GM18951 (cell line): ENCODE measurements around the gene VPS9D1.
A peak's percentile ranks its signal among the peaks of the same experiment; 100 is the strongest.

Experiments used
- POLR2A ChIP-seq: IDR thresholded peaks from 4 replicates; pipeline ENCODE4 v1.6.1; 2011; ENCODE audit warnings: mild to moderate bottlenecking; ENCODE audit not compliant: insufficient read length, insufficient read depth; ENCODE audit errors: extremely low read depth
- in situ Hi-C: fragments of 300-500 bp; cut with MboI; formaldehyde crosslinking; loops from one replicate; pipeline ENCODE4 v1.12.0; 2022; ENCODE audit warnings: low sequenced_read_pairs, mixed read lengths, inconsistent platforms; ENCODE audit not compliant: unreplicated experiment

The VPS9D1 gene

DNA sequence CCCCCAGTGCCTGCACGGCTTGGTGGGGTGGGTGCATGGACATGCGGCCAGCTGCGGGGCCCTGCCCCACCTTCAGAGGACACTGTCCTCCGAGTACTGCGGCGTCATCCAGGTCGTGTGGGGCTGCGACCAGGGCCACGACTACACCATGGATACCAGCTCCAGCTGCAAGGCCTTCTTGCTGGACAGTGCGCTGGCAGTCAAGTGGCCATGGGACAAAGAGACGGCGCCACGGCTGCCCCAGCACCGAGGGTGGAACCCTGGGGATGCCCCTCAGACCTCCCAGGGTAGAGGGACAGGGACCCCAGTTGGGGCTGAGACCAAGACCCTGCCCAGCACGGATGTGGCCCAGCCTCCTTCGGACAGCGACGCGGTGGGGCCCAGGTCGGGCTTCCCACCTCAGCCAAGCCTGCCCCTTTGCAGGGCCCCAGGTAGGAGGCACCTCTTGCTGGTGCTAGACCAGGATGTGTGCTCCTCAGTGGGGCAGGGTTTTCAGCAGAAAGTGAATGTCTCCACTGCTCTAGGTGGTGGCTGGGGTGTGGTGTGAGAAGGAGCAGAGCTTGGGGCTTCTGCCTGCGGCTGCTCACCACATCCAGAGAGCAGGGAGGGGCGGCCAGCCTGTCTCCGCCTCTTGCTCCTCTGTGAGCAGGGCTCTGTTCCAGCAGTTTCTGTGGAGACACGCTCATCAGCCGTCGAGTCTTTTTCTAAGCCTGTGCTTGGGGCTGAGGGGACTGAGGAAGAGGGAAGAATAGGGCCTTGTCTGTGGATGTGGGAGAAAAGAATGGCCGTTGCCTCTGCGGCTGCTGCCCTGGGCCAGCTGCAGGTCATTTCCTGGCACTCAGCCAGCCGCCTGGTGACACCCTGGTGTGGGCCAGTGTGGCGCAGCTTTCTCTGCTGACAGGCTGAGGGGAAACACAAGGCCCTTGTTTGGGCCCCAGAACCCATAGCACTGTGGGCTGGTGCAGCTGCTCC is 2.9 kb upstream of the VPS9D1 start:
- TF ChIP-seq POLR2A = no peak
- in situ Hi-C loops = no loop called here

- in situ Hi-C loops = no loop called here
- TF ChIP-seq POLR2A = no peak
These were observed 1.9 kb upstream of the VPS9D1 start for GRCh38 chr16:89722392-89723278.

GRCh38 chr16:89721546-89722391 is 1.1 kb upstream of the VPS9D1 start:
- in situ Hi-C loops = no loop called here
- TF ChIP-seq POLR2A = peak; percentile 58

GRCh38 chr16:89720551-89720812 is 216 bp downstream of the VPS9D1 start:
- TF ChIP-seq POLR2A = no peak
- in situ Hi-C loops = no loop called here

DNA sequence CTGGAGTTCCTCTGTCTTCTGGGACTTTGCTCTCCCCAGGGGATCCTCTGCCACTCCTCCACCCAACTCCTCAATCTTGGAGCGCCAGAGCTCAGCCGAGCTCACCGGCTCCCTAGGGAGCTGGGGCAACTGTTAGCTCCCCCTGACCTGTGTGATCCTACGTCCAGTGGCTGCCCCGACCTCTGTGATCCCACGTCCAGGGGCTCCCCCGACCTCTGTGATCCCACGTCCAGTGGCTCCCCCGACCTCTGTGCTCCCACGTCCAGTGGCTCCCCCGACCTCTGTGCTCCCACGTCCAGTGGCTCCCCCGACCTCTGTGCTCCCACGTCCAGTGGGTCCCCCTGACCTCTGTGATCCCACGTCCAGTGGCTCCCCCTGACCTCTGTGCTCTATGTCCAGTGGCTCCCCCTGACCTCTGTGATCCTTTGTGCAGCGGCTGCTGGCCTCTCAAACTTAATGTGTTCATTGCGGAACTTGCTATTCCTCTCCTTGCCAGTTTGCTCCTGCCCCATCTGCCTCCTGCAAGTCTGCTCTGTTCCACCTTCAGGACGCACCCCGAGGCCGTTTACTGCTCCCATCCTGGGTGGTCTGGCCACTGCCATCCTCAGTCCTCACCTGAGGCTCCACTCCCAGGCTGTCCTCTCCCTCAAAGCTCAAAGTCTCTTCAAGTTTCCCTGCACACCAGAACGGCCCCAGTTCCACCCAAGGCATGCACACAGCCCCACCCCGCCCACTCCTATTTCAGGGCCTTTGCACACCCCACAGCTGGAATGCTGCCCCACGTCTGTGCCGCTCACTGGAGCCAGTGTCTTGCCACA is 2.8 kb downstream of the VPS9D1 start:
- TF ChIP-seq POLR2A = peak; percentile 7
- in situ Hi-C loops = no loop called here

DNA sequence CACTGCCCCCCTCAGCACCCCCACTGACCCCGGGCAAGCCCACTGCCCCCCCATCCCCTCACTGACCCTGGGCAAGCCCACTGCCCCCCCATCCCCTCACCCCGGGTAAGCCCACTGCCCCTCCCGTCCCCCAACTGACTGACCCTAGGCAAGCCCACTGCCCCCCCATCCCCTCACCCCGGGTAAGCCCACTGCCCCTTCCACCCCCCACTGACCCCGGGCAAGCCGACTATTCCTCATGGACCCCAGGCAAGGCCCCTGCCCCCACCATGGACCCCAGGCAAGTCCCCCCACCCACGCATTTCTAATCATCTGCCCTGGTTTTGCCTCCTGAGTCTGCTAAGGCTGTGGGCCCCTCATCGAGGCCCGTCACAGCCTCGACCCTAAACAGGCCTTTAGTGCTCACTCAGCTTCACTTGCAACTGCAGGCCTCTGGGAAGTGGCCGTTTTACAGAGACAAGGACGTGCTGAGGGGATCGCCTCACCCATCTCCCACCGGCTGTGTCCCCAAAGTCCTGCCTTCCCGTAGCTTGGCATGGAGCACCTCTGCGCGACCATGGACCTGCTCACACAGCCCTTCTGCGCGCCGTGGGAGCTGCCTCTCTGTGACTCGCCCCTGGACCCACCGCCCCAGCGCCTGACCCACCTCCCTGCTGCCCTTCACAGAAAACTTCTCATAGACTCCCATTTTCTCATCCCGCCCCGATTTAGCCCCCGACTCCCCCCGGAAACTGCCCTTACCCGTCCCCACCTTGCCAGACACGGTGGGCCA is 3.6 kb downstream of the VPS9D1 start:
- no peak for TF ChIP-seq POLR2A

DNA sequence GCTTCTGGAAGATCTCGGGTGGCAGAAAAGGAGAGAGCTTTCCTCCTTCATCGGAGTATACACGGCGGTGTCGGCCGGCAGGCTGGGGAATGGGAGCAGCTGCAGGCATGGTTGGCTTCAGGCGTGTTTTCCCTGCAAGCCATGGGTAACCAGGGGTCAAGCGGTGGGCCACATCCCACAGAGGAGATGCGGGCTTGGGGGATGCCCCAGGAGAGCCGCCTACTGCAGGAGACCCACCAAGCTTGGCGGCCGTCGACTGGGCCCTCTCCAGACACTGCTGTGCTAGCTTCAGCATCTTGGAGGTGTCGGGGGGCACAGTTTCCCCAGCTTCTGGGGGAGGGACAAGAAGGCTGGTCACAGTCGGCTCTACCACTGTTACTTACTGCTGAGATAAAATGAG is 4.2 kb downstream of the VPS9D1 start:
- TF ChIP-seq POLR2A = no peak

More for the DNA sequence above, 3.6 kb downstream of the VPS9D1 start:
- in situ Hi-C loops = no loop called here

GRCh38 chr16:89712274-89712781 is 8.4 kb downstream of the VPS9D1 start:
- in situ Hi-C loops = no loop called here

More for the DNA sequence above, 4.2 kb downstream of the VPS9D1 start:
- in situ Hi-C loops = no loop called here

DNA sequence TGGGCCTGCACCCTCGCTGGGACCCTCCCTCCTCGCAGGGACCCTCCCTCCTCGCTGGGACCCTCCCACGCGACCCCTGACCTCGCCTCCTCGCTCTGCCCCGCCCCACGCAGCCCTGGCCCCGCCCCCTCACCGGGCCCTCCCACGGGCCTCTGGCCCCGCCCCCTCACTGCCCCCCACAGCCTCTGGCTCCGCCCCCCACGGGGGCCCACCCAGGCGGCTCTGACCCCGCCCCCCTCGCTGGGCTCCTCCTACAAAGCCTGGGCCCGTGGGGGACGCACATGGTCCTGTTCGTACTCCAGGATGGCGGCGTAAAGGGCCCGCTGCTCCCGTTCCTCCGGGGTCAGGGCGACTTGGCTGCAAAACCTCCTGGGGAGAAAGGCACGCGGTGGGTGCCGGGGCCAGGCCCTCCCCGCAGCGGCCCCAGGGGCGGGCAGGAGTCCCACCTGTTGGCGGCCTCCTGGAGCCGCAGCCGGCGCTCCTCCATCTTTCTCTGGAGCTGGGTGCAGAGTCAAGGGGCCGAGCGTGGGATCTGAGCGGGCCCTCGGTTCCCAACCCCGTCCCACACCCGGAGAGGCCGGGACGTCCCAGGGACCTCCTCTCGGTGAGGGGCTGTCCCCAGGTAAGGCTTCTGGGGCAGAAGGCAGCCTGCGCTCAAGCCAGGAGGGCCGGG is 9.0 kb downstream of the VPS9D1 start:
- in situ Hi-C loops = no loop called here
- peak; percentile 75 for TF ChIP-seq POLR2A

More at GRCh38 chr16:89712274-89712781, 8.4 kb downstream of the VPS9D1 start:
- no peak for TF ChIP-seq POLR2A

DNA sequence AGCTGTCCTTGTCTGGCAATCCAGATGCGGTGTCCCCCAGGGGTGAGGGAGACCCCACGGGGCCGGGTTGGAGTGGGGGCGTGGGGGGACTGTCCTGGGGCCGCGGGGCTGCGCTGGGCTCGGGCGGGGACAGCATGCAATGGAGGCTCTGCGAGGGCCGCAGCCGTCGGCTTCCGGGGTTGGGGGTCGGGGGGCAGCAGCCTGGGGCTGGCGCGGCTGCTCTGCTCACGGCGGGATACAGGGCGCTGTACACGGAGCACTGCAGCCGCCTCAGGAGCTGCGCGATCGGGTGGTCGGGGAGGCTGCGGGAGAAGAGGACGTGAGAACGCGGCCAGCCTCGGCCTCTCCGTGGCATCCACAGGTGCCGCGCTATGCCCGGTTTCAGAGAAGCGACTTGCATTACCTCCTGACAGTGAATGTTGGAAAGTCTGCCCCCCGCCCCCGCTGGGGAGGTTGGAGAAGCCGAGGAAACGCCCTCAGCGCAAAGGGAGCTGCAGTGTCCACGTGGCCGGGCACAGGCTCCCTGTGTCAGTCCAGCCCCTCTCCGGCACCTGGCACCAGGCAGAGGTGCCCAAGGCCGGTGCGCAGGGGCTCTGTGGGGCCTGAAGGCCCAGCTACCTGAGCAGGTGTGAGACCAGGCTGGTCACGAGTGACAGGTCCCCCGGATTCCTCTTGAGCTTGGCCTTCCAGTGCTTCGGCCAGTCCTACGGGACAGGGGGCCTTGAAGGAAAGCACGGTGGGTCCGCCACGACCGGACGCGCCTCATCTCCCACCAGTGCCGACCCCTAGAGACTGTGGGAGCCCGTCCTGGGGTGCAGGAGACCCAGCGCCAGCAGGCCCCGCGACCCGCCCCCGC is 9.8 kb downstream of the VPS9D1 start:
- TF ChIP-seq POLR2A = no peak
- in situ Hi-C loops = no loop called here
